Measurements from ENCODE around the gene NANS. TPM values are rescaled to one million over a fixed set of nuclear protein-coding genes. Genes with fewer than 3 reads are reported as not detected.

NANS gene
- polyA plus RNA-seq, 1 experiment = 111 TPM

- ChIA-PET POLR2A (no interaction called here), CTCF (interaction anchor here (2.7 kb wide), 1 partner anchor 12 kb away, joined by 14 read pairs; no protein-coding TSS in a partner anchor)
- H3K27ac ChIP-seq (ENCODE audit: low read depth, low read length) = no peak overlapping the region
- DNase-seq (ENCODE audit: low read depth, low spot score) = no peak
- TF ChIP-seq CTCF (IDR thresholded peaks at IDR 0.05; ENCODE audit: low read depth, low read length) = no peak
- no peak overlapping the region for H3K4me3 ChIP-seq (ENCODE audit: low read depth, low read length)
- no peaks in the 10 kb centered on the region for H3K9me3 ChIP-seq (ENCODE audit: control insufficient read depth, insufficient read depth, low read length)
- H3K27me3 ChIP-seq (ENCODE audit: control insufficient read depth, insufficient read depth, low read length) = no peaks in the 10 kb centered on the region
These were observed 5.6 kb downstream of the NANS start for GRCh38 chr9:98062161-98062560.

GRCh38 chr9:98064623-98065392, 8.3 kb downstream of the NANS start:
- Histone ChIP-seq H3K9me3 (ENCODE audit: control insufficient read depth, insufficient read depth, low read length) (no peaks in the 10 kb centered on the region), H3K4me3 (ENCODE audit: low read depth, low read length) (no peak overlapping the region), H3K27me3 (ENCODE audit: control insufficient read depth, insufficient read depth, low read length) (no peaks in the 10 kb centered on the region), H3K27ac (ENCODE audit: low read depth, low read length) (no peak overlapping the region)
- no peak for TF ChIP-seq CTCF (IDR thresholded peaks at IDR 0.05; ENCODE audit: low read depth, low read length)
- ChIA-PET POLR2A (interaction anchor here (0.6 to 1.0 kb wide), 5 partner anchors 7 to 218 kb away, joined by 3 to 5 read pairs (median 5); no protein-coding TSS in a partner anchor), CTCF (interaction anchor here (0.6 to 1.3 kb wide), 3 partner anchors 9 to 300 kb away, joined by 3 to 7 read pairs (median 3); no protein-coding TSS in a partner anchor)
- no peak for DNase-seq (ENCODE audit: low read depth, low spot score)

GRCh38 chr9:98066235-98066634, 9.7 kb downstream of the NANS start:
- H3K27ac ChIP-seq (ENCODE audit: low read depth, low read length) = no peak overlapping the region
- CTCF ChIA-PET = no interaction called here
- DNase-seq (ENCODE audit: low read depth, low spot score) = no peak
- no peak overlapping the region for H3K4me3 ChIP-seq (ENCODE audit: low read depth, low read length)
- H3K9me3 ChIP-seq (ENCODE audit: control insufficient read depth, insufficient read depth, low read length) = no peaks in the 10 kb centered on the region
- H3K27me3 ChIP-seq (ENCODE audit: control insufficient read depth, insufficient read depth, low read length) = no peaks in the 10 kb centered on the region
- POLR2A ChIA-PET = interaction anchor here (0.6 kb wide), 1 partner anchor 250 kb away, joined by 3 read pairs; no protein-coding TSS in a partner anchor
- TF ChIP-seq CTCF (IDR thresholded peaks at IDR 0.05; ENCODE audit: low read depth, low read length) = no peak

GRCh38 chr9:98067184-98067583, 10.7 kb downstream of the NANS start:
- no peak overlapping the region for H3K4me3 ChIP-seq (ENCODE audit: low read depth, low read length)
- H3K27ac ChIP-seq (ENCODE audit: low read depth, low read length) = no peak overlapping the region
- POLR2A ChIA-PET = no interaction called here
- H3K9me3 ChIP-seq (ENCODE audit: control insufficient read depth, insufficient read depth, low read length) = no peaks in the 10 kb centered on the region
- no peaks in the 10 kb centered on the region for H3K27me3 ChIP-seq (ENCODE audit: control insufficient read depth, insufficient read depth, low read length)
- no peak for TF ChIP-seq CTCF (IDR thresholded peaks at IDR 0.05; ENCODE audit: low read depth, low read length)
- CTCF ChIA-PET = no interaction called here
- DNase-seq (ENCODE audit: low read depth, low spot score) = no peak

GRCh38 chr9:98069551-98069950, 13.0 kb downstream of the NANS start:
- no peak for DNase-seq (ENCODE audit: low read depth, low spot score)
- H3K4me3 ChIP-seq (ENCODE audit: low read depth, low read length) = no peak overlapping the region
- no peaks in the 10 kb centered on the region for H3K9me3 ChIP-seq (ENCODE audit: control insufficient read depth, insufficient read depth, low read length)
- no peaks in the 10 kb centered on the region for H3K27me3 ChIP-seq (ENCODE audit: control insufficient read depth, insufficient read depth, low read length)
- ChIA-PET CTCF (no interaction called here), POLR2A (no interaction called here)
- no peak for TF ChIP-seq CTCF (IDR thresholded peaks at IDR 0.05; ENCODE audit: low read depth, low read length)
- H3K27ac ChIP-seq (ENCODE audit: low read depth, low read length) = no peak overlapping the region
